ENCODE measurements around the gene ZBTB12. TPM values are rescaled to one million over a fixed set of nuclear protein-coding genes. Genes with fewer than 3 reads are reported as not detected.

Gene ZBTB12
- total RNA-seq, 1 experiment from 2014 or later, result 11.7 TPM

- ChIA-PET POLR2A (no interaction called here), CTCF (interaction anchor here (0.6 to 1.2 kb wide), 3 partner anchors 11 to 111 kb away, joined by 3 to 4 read pairs (median 3); partner anchors contain the start of gene NEU1)
- Mint-ChIP-seq H3K27me3 (ENCODE audit: insufficient read depth, unreplicated experiment) (no peaks in the 10 kb centered on the region), H3K9me3 (ENCODE audit: unreplicated experiment) (no peaks in the 10 kb centered on the region), H3K36me3 (ENCODE audit: insufficient read depth, unreplicated experiment) (peaks cover 28% of the 10 kb centered on the region), H3K4me3 (ENCODE audit: unreplicated experiment) (no peak overlapping the region), H3K4me1 (ENCODE audit: low read depth, unreplicated experiment) (peaks cover 8% of the 10 kb centered on the region), H3K27ac (ENCODE audit: unreplicated experiment) (no peak overlapping the region)
- intact Hi-C loops (cut with micrococcal nuclease; ENCODE audit: unreplicated experiment), result no loop called here
- no peak for TF ChIP-seq CTCF (IDR thresholded peaks at IDR 0.05; ENCODE audit: insufficient read depth in 1 of 2, low read depth in 1 of 2, low read length in 1 of 2, severe bottlenecking in 1 of 2, unreplicated experiment in 1 of 2)
- H3K4me3 ChIP-seq (ENCODE audit: low read depth, low read length), result no peak overlapping the region
- no peaks in the 10 kb centered on the region for H3K27me3 ChIP-seq (replicated peaks; ENCODE audit: control insufficient read depth, insufficient read depth, low read length)
- H3K36me3 ChIP-seq (ENCODE audit: control insufficient read depth, insufficient read depth, low read length), result no peaks in the 10 kb centered on the region; the same call in none of the 2 replicates
- DNase-seq, result no peak
- BruUV-seq (replicated peaks), result no TSS peak
- no peaks in the 10 kb centered on the region for H3K9me3 ChIP-seq
- H3K4me1 ChIP-seq, result peaks cover 15% of the 10 kb centered on the region; the same call in 1 of the 2 replicates
These were observed 21.3 kb downstream of the ZBTB12 start for GRCh38 chr6:31880616-31881015.

- no peak for TF ChIP-seq CTCF (IDR thresholded peaks at IDR 0.05; ENCODE audit: insufficient read depth in 1 of 2, low read depth in 1 of 2, low read length in 1 of 2, severe bottlenecking in 1 of 2, unreplicated experiment in 1 of 2)
- BruUV-seq (replicated peaks), result TSS peak; percentile 87
- no peaks in the 10 kb centered on the region for H3K27me3 Mint-ChIP-seq (ENCODE audit: insufficient read depth, unreplicated experiment)
- intact Hi-C loops (cut with micrococcal nuclease; ENCODE audit: unreplicated experiment), result no loop called here
- no peaks in the 10 kb centered on the region for H3K9me3 ChIP-seq
- no peaks in the 10 kb centered on the region for H3K27me3 ChIP-seq (replicated peaks; ENCODE audit: control insufficient read depth, insufficient read depth, low read length)
- DNase-seq, result no peak
- CTCF ChIA-PET, result interaction anchor here (0.6 to 1.2 kb wide), 2 partner anchors 12 to 17 kb away, joined by 3 to 4 read pairs; partner anchors contain the start of gene NEU1
- peaks cover 15% of the 10 kb centered on the region; the same call in 1 of the 2 replicates for H3K4me1 ChIP-seq
- H3K9me3 Mint-ChIP-seq (ENCODE audit: unreplicated experiment), result no peaks in the 10 kb centered on the region
- H3K4me3 ChIP-seq (ENCODE audit: low read depth, low read length), result no peak overlapping the region
- peaks cover 8% of the 10 kb centered on the region for H3K4me1 Mint-ChIP-seq (ENCODE audit: low read depth, unreplicated experiment)
- no peak overlapping the region for H3K27ac Mint-ChIP-seq (ENCODE audit: unreplicated experiment)
- H3K4me3 Mint-ChIP-seq (ENCODE audit: unreplicated experiment), result no peak overlapping the region
- POLR2A ChIA-PET, result interaction anchor here (0.5 kb wide), 1 partner anchor 16 kb away, joined by 3 read pairs; no protein-coding TSS in a partner anchor
- peaks cover 25% of the 10 kb centered on the region for H3K36me3 Mint-ChIP-seq (ENCODE audit: insufficient read depth, unreplicated experiment)
- H3K36me3 ChIP-seq (ENCODE audit: control insufficient read depth, insufficient read depth, low read length), result no peaks in the 10 kb centered on the region; the same call in none of the 2 replicates
These were observed 22.0 kb downstream of the ZBTB12 start for GRCh38 chr6:31879901-31880300.

- no peaks in the 10 kb centered on the region for H3K9me3 Mint-ChIP-seq (ENCODE audit: unreplicated experiment)
- TF ChIP-seq CTCF (IDR thresholded peaks at IDR 0.05; ENCODE audit: insufficient read depth in 1 of 2, low read depth in 1 of 2, low read length in 1 of 2, severe bottlenecking in 1 of 2, unreplicated experiment in 1 of 2), result no peak
- H3K4me1 Mint-ChIP-seq (ENCODE audit: low read depth, unreplicated experiment), result peaks cover 8% of the 10 kb centered on the region
- H3K27me3 ChIP-seq (replicated peaks; ENCODE audit: control insufficient read depth, insufficient read depth, low read length), result no peaks in the 10 kb centered on the region
- H3K9me3 ChIP-seq, result no peaks in the 10 kb centered on the region
- POLR2A ChIA-PET, result no interaction called here
- peaks cover 25% of the 10 kb centered on the region for H3K36me3 Mint-ChIP-seq (ENCODE audit: insufficient read depth, unreplicated experiment)
- no peaks in the 10 kb centered on the region for H3K27me3 Mint-ChIP-seq (ENCODE audit: insufficient read depth, unreplicated experiment)
- CTCF ChIA-PET, result no interaction called here
- peaks cover 15% of the 10 kb centered on the region; the same call in 1 of the 2 replicates for H3K4me1 ChIP-seq
- DNase-seq, result no peak
- no peak overlapping the region for H3K27ac Mint-ChIP-seq (ENCODE audit: unreplicated experiment)
- no peak overlapping the region for H3K4me3 ChIP-seq (ENCODE audit: low read depth, low read length)
- intact Hi-C loops (cut with micrococcal nuclease; ENCODE audit: unreplicated experiment), result no loop called here
- no TSS peak for BruUV-seq (replicated peaks)
- H3K4me3 Mint-ChIP-seq (ENCODE audit: unreplicated experiment), result no peak overlapping the region
- H3K36me3 ChIP-seq (ENCODE audit: control insufficient read depth, insufficient read depth, low read length), result no peaks in the 10 kb centered on the region; the same call in 1 of the 2 replicates
These were observed 22.7 kb downstream of the ZBTB12 start for GRCh38 chr6:31879143-31879542.
